GM18868 (cell line): ENCODE data around the gene OR11H6.
"Not testable (repeated sequence)": the region's sequence is repeated elsewhere in the genome, so short reads cannot be mapped to it uniquely, and the experiment has no call there.

ENCODE experiments used
- ATAC-seq: cut with Tn5 transposase; IDR thresholded peaks from one replicate; pipeline ENCODE4 v1.9.1; 2021; ENCODE audit warnings: mild to moderate bottlenecking, moderate library complexity; ENCODE audit not compliant: unreplicated experiment

Gene OR11H6

DNA sequence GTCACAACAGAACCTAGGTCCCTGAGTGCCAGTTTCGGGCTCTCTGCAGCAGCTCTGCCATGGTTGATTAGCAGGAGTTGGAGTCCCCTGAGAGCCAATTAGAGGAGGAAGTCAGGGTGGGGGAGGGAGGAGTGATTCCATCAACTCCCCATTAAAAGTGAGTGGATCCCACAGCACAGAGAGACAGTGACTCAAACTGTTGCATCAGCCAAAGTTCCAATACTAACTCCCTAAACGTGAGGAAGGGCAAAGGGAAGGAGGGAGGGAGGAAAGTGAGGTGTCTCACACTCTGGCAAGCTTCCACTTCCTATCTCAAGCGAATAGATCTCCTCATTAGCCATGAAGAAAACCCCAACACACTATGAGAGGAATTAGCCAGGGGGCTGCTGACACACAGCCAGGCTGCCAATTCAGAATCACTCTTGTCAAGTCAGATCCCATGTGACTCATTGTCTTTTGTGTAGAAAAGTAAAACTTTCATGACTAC is 39.2 kb downstream of the OR11H6 start:
- ATAC-seq = peak; percentile 88

DNA sequence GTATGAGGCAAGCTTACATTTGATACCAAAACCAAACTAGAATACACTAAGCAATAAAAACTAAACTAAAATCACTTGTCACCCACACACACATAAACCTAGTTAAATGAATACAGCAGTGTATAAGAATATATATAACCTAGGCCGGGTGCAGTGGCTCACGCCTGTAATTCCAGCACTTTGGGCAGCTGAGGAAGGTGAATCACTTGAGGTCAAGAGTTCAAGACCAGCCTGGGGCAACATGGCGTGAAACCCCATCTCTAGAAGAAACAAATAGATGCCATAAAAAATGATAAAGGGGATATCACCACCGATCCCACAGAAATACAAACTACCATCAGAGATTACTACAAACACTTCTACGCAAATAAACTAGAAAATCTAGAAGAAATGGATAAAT is 40.9 kb downstream of the OR11H6 start:
- not testable (repeated sequence) for ATAC-seq

DNA sequence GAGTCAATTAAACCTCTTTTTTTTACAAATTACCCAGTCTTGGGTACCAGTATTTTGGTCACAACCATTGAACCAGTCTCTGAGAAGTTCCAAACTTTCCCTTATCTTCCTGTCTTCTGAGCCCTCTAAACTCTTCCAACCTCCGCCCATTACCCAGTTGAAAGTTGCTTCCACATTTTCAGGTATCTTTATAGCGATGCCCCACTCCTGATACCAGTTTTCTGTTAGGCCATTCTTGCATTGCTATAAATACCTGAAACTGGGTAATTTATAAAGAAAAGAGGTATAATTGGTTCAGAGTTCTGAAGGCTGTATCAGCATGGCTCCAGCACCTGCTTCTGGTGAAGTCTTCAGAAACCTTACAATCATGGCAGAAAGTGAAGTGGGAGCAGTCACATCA is 50.6 kb downstream of the OR11H6 start:
- ATAC-seq = no peak
